MM.1S (cell line): ENCODE data around the gene PDCD5.

Experiments
- CTCF ChIP-seq: fragments of 300-600 bp; sonication (generic); IDR thresholded peaks from 2 replicates; pipeline ENCODE4 v1.5.1; 2016; ENCODE audit warnings: antibody characterized with exemption, low read length, mixed read lengths
- EZH2phosphoT487 ChIP-seq: fragments of 300-600 bp; sonication (generic); IDR thresholded peaks from 2 replicates; pipeline ENCODE4 v1.6.1; 2018; ENCODE audit warnings: antibody characterized with exemption, low read length

- TF ChIP-seq CTCF (no peak), EZH2phosphoT487 (no peak)
These were observed 43.4 kb downstream of the PDCD5 start for GRCh38 chr19:32624410-32624809.
